HepG2 (cell line): Measurements from ENCODE around the gene STIM1. TPM values are rescaled to one million over a fixed set of nuclear protein-coding genes. Genes with fewer than 3 reads are reported as not detected.

Source experiments
- ATAC-seq: fragments of 200-7000 bp; cut with Tn5 transposase; 3 replicates; pipeline ENCODE4 v1.9.1; 2020; ENCODE audit warnings: mild to moderate bottlenecking, moderate library complexity
- BruUV-seq: library from RNA; stranded (reverse); fragments of 400-500 nt; replicated peaks from 2 replicates; lab custom pipeline; 2021; lab: Mats Ljungman, UMichigan
- CTCF ChIA-PET: fragments of 300-600 bp; formaldehyde crosslinking; extraction: SDS; loops from one replicate; lab custom pipeline; 2021; ENCODE audit warnings: low total read pairs, inconsistent platforms, low intra/inter-chr PET ratio; lab: Yijun Ruan, JAX
- POLR2A ChIA-PET: fragments of 350-600 bp; sonication (Branson Sonifier 250); formaldehyde crosslinking; loops from one replicate; lab custom pipeline; 2020; ENCODE audit warnings: antibody characterized with exemption, inconsistent platforms; lab: Yijun Ruan, JAX
- DNase-seq: peaks from one replicate; pipeline ENCODE4 v3.0.0-alpha.2; 2015; ENCODE audit warnings: low spot score
- FAIRE-seq: peaks from 3 replicates; lab custom pipeline; 2011; peaks lifted over from hg19 to GRCh38; lab: Jason Lieb, UNC
- H2AFZ ChIP-seq: one replicate; pipeline ENCODE4 v1.6.1; 2011; ENCODE audit warnings: low read length, inconsistent platforms
- H3K27ac ChIP-seq: fragments of 300-600 bp; 3 replicates; pipeline ENCODE4 v1.8.0; 2011; ENCODE audit warnings: mixed run types, mild to moderate bottlenecking, mixed read lengths, low read length, inconsistent platforms; ENCODE audit not compliant: insufficient read depth; ENCODE audit errors: extremely low read length
- H3K27me3 ChIP-seq, 2 experiments: fragments of 200-600 bp in 1 of 2; 2 replicates in 1 of 2; 3 replicates in 1 of 2; pipeline versions ENCODE4 v1.6.0 to v1.8.0; 2011; ENCODE audit warnings: low read length in 2 of 2, mild to moderate bottlenecking in 2 of 2, moderate library complexity in 2 of 2, inconsistent platforms in 1 of 2; ENCODE audit not compliant: insufficient read depth in 2 of 2, control insufficient read depth in 1 of 2
- H3K36me3 ChIP-seq, 2 experiments: fragments of 200-600 bp in 1 of 2; replicated peaks in 1 of 2; 2 replicates in 1 of 2; 3 replicates in 1 of 2; pipeline versions ENCODE4 v1.5.1 to v1.8.0; 2011; ENCODE audit warnings: low read length in 2 of 2, inconsistent platforms in 1 of 2; ENCODE audit not compliant: insufficient read depth in 2 of 2, control insufficient read depth in 1 of 2
- H3K4me1 ChIP-seq: 2 replicates; pipeline ENCODE4 v1.5.1; 2012; ENCODE audit warnings: low read length, inconsistent platforms; ENCODE audit not compliant: insufficient read depth
- H3K4me2 ChIP-seq: 2 replicates; pipeline ENCODE4 v1.6.0; 2011; ENCODE audit warnings: low read depth, low read length, inconsistent platforms
- H3K4me3 ChIP-seq, 3 experiments: fragments of 200-600 bp in 1 of 3; sonication (generic), shearing (Covaris generic) in 1 of 3; replicated peaks in 1 of 3; 2 replicates each; pipeline ENCODE4 v1.5.1; 2011 to 2016; ENCODE audit warnings: low read length in 3 of 3, inconsistent platforms in 2 of 3, low read depth in 2 of 3, mild to moderate bottlenecking in 2 of 3, control low read depth in 1 of 3, mixed read lengths in 1 of 3; ENCODE audit not compliant: insufficient read depth in 1 of 3
- H3K79me2 ChIP-seq: one replicate; pipeline ENCODE4 v1.6.1; 2011; ENCODE audit warnings: low read length, inconsistent platforms; ENCODE audit not compliant: insufficient read depth
- H3K9ac ChIP-seq: 2 replicates; pipeline ENCODE4 v1.6.0; 2011; ENCODE audit warnings: mild to moderate bottlenecking, low read depth, low read length, inconsistent platforms; ENCODE audit not compliant: insufficient read depth
- H3K9me3 ChIP-seq: 2 replicates; pipeline ENCODE4 v1.5.1; 2012; ENCODE audit warnings: mild to moderate bottlenecking, low read length
- H4K20me1 ChIP-seq: 2 replicates; pipeline ENCODE4 v1.6.0; 2011; ENCODE audit warnings: inconsistent platforms, mild to moderate bottlenecking, low read length, moderate library complexity; ENCODE audit not compliant: insufficient read depth
- AGO2 ChIP-seq: fragments of 200-400 bp; formaldehyde crosslinking; optimal IDR thresholded peaks from 2 replicates; pipeline ENCODE3; 2017; ENCODE audit warnings: mild to moderate bottlenecking, low read depth, low read length, moderate library complexity
- ARID3A ChIP-seq: IDR thresholded peaks from 2 replicates; pipeline ENCODE4 v1.6.1; 2012; ENCODE audit warnings: low read depth, low read length, improper control_type of control experiment
- CEBPB ChIP-seq: IDR thresholded peaks from 2 replicates; pipeline ENCODE4 v1.6.1; 2011; ENCODE audit warnings: low read depth, low read length, improper control_type of control experiment, borderline replicate concordance
- FOXA3 ChIP-seq: IDR thresholded peaks from 2 replicates; pipeline ENCODE4 v1.6.1; 2016; ENCODE audit warnings: missing genetic modification reagents, missing compliant biosample characterization
- FOXP1 ChIP-seq, 2 experiments: fragments of 450-650 bp in 1 of 2; IDR thresholded peaks; 2 replicates each; pipeline ENCODE4 v1.6.1; 2017 to 2018; ENCODE audit warnings: antibody characterized with exemption in 1 of 2
- HNF4A ChIP-seq: sonication (generic); formaldehyde crosslinking; IDR thresholded peaks from 2 replicates; pipeline ENCODE4 v1.4.0; 2020; ENCODE audit warnings: missing genetic modification reagents
- HNF4G ChIP-seq, 2 experiments: sonication (generic) in 1 of 2; formaldehyde crosslinking in 1 of 2; IDR thresholded peaks; 2 replicates each; pipeline versions ENCODE4 v1.4.0 to v1.6.1; 2011 to 2020; ENCODE audit warnings: borderline replicate concordance in 2 of 2, low read depth in 2 of 2, mild to moderate bottlenecking in 2 of 2, low read length in 1 of 2, missing genetic modification reagents in 1 of 2, moderate library complexity in 1 of 2
- HNRNPK ChIP-seq: fragments of 200-400 bp; formaldehyde crosslinking; IDR thresholded peaks from 2 replicates; pipeline ENCODE4 v1.6.1; 2018; ENCODE audit warnings: low read length, low read depth, moderate library complexity, mild to moderate bottlenecking; ENCODE audit not compliant: poor library complexity, severe bottlenecking
- MEIS2 ChIP-seq: sonication (generic); formaldehyde crosslinking; IDR thresholded peaks from 2 replicates; pipeline ENCODE4 v1.9.0; 2021; ENCODE audit warnings: mild to moderate bottlenecking, missing genetic modification reagents
- NCOA2 ChIP-seq: sonication (generic); formaldehyde crosslinking; IDR thresholded peaks from 2 replicates; pipeline ENCODE4 v1.8.0; 2022; ENCODE audit warnings: inconsistent platforms
- RAD51 ChIP-seq: fragments of 450-650 bp; IDR thresholded peaks from 2 replicates; pipeline ENCODE4 v1.6.1; 2016; ENCODE audit warnings: borderline replicate concordance
- SOX13 ChIP-seq, 3 experiments: fragments of 450-650 bp in 1 of 3; sonication (generic) in 1 of 3; formaldehyde crosslinking in 1 of 3; IDR thresholded peaks in 2 of 3; conservative IDR thresholded peaks in 1 of 3; 2 replicates each; pipeline versions ENCODE4 v1.5.0 to v1.6.1; 2016 to 2020; ENCODE audit warnings: antibody characterized with exemption in 1 of 3, mild to moderate bottlenecking in 1 of 3, missing compliant biosample characterization in 1 of 3, missing genetic modification reagents in 1 of 3, moderate library complexity in 1 of 3
- ZNF430 ChIP-seq: sonication (generic); formaldehyde crosslinking; IDR thresholded peaks from 2 replicates; pipeline ENCODE4 v1.9.0; 2021; ENCODE audit warnings: mild to moderate bottlenecking, missing genetic modification reagents
- ZNF530 ChIP-seq: sonication (generic); formaldehyde crosslinking; IDR thresholded peaks from 2 replicates; pipeline ENCODE4 v1.5.0; 2020; ENCODE audit warnings: low read depth, mild to moderate bottlenecking, missing genetic modification reagents
- ZNF563 ChIP-seq: sonication (generic); formaldehyde crosslinking; IDR thresholded peaks from 2 replicates; pipeline ENCODE4 v1.8.0; 2022; ENCODE audit warnings: mild to moderate bottlenecking, moderate library complexity, missing genetic modification reagents
- ZNF788 ChIP-seq: sonication (generic); formaldehyde crosslinking; IDR thresholded peaks from 2 replicates; pipeline ENCODE4 v1.5.0; 2020; ENCODE audit warnings: mild to moderate bottlenecking, missing genetic modification reagents, borderline replicate concordance
- WGBS: methylation state at CpG from one replicate; pipeline ENCODE4 v1.1.6; 2017; ENCODE audit warnings: low lambda C conversion rate; 5-methylcytosine and 5-hydroxymethylcytosine counted together
- in situ Hi-C: cut with HindIII; loops from 2 replicates; pipeline ENCODE4 v1.10.0; 2017; ENCODE audit warnings: low pct_unique_long_range_greater_than_20kb; ENCODE audit not compliant: extremely low pct_ligation_motif_present
- intact Hi-C: fragments of 100-400 bp; cut with micrococcal nuclease; formaldehyde crosslinking; loops from one replicate; pipeline ENCODE4 v1.10.0; 2022; ENCODE audit not compliant: unreplicated experiment
- polyA plus RNA-seq, 8 experiments: library from polyadenylated mRNA; depleted of rRNA in 3 of 8; stranded (reverse) in 7 of 8; unstranded in 1 of 8; fragments of >200 nt; fragmentation: Illumina TruSeq in 4 of 8; extraction: Trizol in 4 of 8; gene quantifications; 2 replicates each; pipeline versions ENCODE4 v1.2.1 to v1.2.3, GENCODE V29; 2011 to 2016; ENCODE audit warnings: low read depth in 4 of 8, missing spikeins in 1 of 8, mixed read lengths in 1 of 8; ENCODE audit not compliant: insufficient read depth in 1 of 8
- total RNA-seq, 5 experiments: library from RNA; depleted of rRNA; stranded (reverse); fragments of >200 nt; fragmentation: Illumina TruSeq; extraction: Trizol; gene quantifications; 2 replicates each; pipeline ENCODE4 v1.2.3, GENCODE V29; 2016; ENCODE audit warnings: low read depth in 1 of 5
- TF ChIP-seq, protein P1 (sequence below), 2 experiments: fragments of 450-650 bp in 1 of 2; sonication (generic) in 1 of 2; formaldehyde crosslinking; IDR thresholded peaks; 2 replicates each; pipeline versions ENCODE4 v1.5.0 to v1.8.0; 2020 to 2022; ENCODE audit warnings: mild to moderate bottlenecking in 1 of 2, missing genetic modification reagents in 1 of 2

STIM1 gene
- total and polyA plus RNA-seq, 2 of the 13 experiments (the other 11 are each of a cell fraction or from before 2014, with no cell fraction given), result 19.2 to 28.5 TPM

DNA sequence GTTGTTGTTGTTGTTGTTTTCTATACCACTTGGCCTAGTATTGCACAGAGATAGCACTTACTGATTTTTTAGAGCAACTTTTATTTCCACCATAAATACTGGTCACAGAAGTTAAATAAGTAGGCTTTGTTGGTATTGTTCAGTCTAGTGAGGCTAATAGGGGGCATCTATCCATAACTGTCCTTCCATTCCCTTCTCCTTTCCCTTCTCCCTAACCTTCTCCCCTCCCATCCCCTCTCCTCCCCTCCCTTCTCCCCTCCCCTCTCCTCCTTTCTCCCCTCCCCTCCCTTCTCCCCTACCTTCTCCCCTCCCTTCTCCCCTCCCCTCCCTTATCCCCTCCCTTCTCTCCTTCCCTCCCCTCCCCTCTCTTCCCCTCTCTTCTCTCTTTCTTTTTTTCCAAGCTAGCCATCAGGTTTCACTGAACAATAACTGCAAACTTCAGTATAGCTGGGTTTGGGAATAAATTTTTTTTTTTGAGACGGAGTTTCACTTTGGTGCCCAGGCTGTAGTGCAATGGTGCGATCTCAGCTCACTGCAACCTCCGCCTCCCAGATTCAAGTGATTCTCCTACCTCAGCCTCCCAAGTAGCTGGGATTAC is 56.5 kb downstream of the STIM1 start:
- 96% methylated on average over 3 of the region's 3 CpGs for WGBS
- CTCF ChIA-PET, result no interaction called here

GRCh38 chr11:3913921-3914320 is 58.5 kb downstream of the STIM1 start:
- ATAC-seq (no peak), FAIRE-seq (no peak), DNase-seq (peak; percentile 18)
- CTCF ChIA-PET, result no interaction called here
- WGBS, result 87% methylated on average over 5 of the region's 5 CpGs
- no peak overlapping the region for H3K4me3 ChIP-seq
- no peaks in the 10 kb centered on the region for H3K27me3 ChIP-seq
- H2AFZ ChIP-seq, result no peak overlapping the region
- intact Hi-C loops (no loop called here), in situ Hi-C loops (no loop called here)
- no peaks in the 10 kb centered on the region for H3K36me3 ChIP-seq
- no peak overlapping the region for H3K9ac ChIP-seq
- peaks cover 17% of the 10 kb centered on the region for H3K79me2 ChIP-seq
- no peaks in the 10 kb centered on the region for H4K20me1 ChIP-seq
- no TSS peak for BruUV-seq
- H3K27ac ChIP-seq, result no peak overlapping the region
- POLR2A ChIA-PET, result no interaction called here
- H3K9me3 ChIP-seq, result no peaks in the 10 kb centered on the region
- H3K4me1 ChIP-seq, result peaks cover 63% of the 10 kb centered on the region
- H3K4me2 ChIP-seq, result no peak overlapping the region
- no peak for TF ChIP-seq AGO2
- TF ChIP-seq NCOA2 (CRISPR knock-in tag), result peak; percentile 49; the same call in 1 of the 2 replicates
- no peak for TF ChIP-seq FOXP1 (IDR thresholded peaks at IDR 0.05)
- TF ChIP-seq FOXP1 (CRISPR knock-in tag; IDR thresholded peaks at IDR 0.05), result peak; percentile 27; the same call in 1 of the 2 replicates
- TF ChIP-seq HNF4G (IDR thresholded peaks at IDR 0.05; ENCODE audit: borderline replicate concordance, low read depth, low read length), result 0 out of 2 replicates have a peak, but pooled peaks have one; percentile 27
- TF ChIP-seq HNF4G (CRISPR knock-in tag; IDR thresholded peaks at IDR 0.05; ENCODE audit: borderline replicate concordance, low read depth), result no peak
- no peak for TF ChIP-seq SOX13 (IDR thresholded peaks at IDR 0.05)
- TF ChIP-seq SOX13 (CRISPR knock-in tag; conservative IDR thresholded peaks at IDR 0.05 in 1 of 2, IDR thresholded peaks at IDR 0.05 in 1 of 2), result peak in 1 of 2 experiments; percentile 48; a peak in 1 of 4 replicates
- peak; percentile 93 for TF ChIP-seq CEBPB
- TF ChIP-seq ARID3A, result 0 out of 2 replicates have a peak, but pooled peaks have one; percentile 28
- peak; percentile 74 for TF ChIP-seq HNF4A (CRISPR knock-in tag)
- TF ChIP-seq RAD51, result no peak
- TF ChIP-seq, protein P1, sequence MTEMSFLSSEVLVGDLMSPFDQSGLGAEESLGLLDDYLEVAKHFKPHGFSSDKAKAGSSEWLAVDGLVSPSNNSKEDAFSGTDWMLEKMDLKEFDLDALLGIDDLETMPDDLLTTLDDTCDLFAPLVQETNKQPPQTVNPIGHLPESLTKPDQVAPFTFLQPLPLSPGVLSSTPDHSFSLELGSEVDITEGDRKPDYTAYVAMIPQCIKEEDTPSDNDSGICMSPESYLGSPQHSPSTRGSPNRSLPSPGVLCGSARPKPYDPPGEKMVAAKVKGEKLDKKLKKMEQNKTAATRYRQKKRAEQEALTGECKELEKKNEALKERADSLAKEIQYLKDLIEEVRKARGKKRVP (CRISPR knock-in tag; IDR thresholded peaks at IDR 0.05), result peak in 1 of 2 experiments; percentile 68; a peak in 1 of 4 replicates
- peak; percentile 32; the same call in 1 of the 2 replicates for TF ChIP-seq FOXA3 (CRISPR knock-in tag)
- TF ChIP-seq ZNF530, result no peak

More for the DNA sequence above, 56.5 kb downstream of the STIM1 start:
- Histone ChIP-seq H2AFZ (no peak overlapping the region), H3K79me2 (peaks cover 30% of the 10 kb centered on the region), H3K27ac (no peak overlapping the region), H3K36me3 (no peaks in the 10 kb centered on the region), H3K4me1 (peaks cover 64% of the 10 kb centered on the region), H4K20me1 (no peaks in the 10 kb centered on the region), H3K9ac (no peak overlapping the region), H3K27me3 (no peaks in the 10 kb centered on the region), H3K4me2 (no peak overlapping the region), H3K9me3 (no peaks in the 10 kb centered on the region), H3K4me3 (no peak overlapping the region)
- POLR2A ChIA-PET, result interaction anchor here (1.4 kb wide), 1 partner anchor 56 kb away, joined by 3 read pairs; the partner anchor contains the start of gene STIM1
- in situ Hi-C loops, result no loop called here
- no TSS peak for BruUV-seq
- no peak for ATAC-seq
- intact Hi-C loops, result no loop called here
- DNase-seq, result no peak
- TF ChIP-seq MEIS2 (CRISPR knock-in tag) (no peak), ZNF788 (CRISPR knock-in tag) (no peak), ZNF563 (CRISPR knock-in tag) (no peak), HNRNPK (peak; percentile 96), ZNF430 (CRISPR knock-in tag) (no peak)
- FAIRE-seq, result no peak
